Measurements from ENCODE around the gene ZNF462. TPM values are rescaled to one million over a fixed set of nuclear protein-coding genes. Genes with fewer than 3 reads are reported as not detected.

ZNF462 gene
- total RNA-seq, 1 donor from 2014 or later = 28.5 TPM

DNA sequence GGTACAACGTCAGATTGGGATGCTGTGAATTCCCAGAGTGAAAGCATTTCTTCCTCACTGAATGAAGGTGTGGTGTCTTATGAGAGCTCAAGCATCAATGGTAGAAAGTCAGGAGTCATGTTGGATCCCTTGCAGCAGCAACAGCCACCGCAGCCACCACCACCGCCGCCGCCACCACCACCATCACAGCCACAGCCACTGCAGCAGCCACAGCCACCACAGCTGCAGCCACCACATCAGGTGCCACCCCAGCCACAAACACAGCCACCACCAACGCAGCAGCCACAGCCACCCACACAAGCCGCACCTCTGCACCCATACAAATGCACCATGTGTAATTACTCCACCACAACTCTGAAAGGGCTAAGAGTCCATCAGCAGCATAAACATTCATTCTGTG lies 62.4 kb downstream of the ZNF462 start:
- peaks cover 0 to 55% of the 10 kb centered on the region in 2 donors for H3K36me3 ChIP-seq
- no peak for DNase-seq (ENCODE audit: extremely low spot score in 2 of 2)
- no peak overlapping the region for H3K4me3 ChIP-seq
- H3K9me3 ChIP-seq = no peaks in the 10 kb centered on the region
- peaks cover 16% of the 10 kb centered on the region for H3K4me1 ChIP-seq
- no peak for TF ChIP-seq POLR2A (IDR thresholded peaks at IDR 0.05)
- no peak for TF ChIP-seq POLR2AphosphoS5 (IDR thresholded peaks at IDR 0.05; ENCODE audit: insufficient read depth in 1 of 2, low read depth in 1 of 2)
- no peaks in the 10 kb centered on the region for H3K27me3 ChIP-seq
- intact Hi-C loops (cut with DNase I) = no loop called here
- H3K27ac ChIP-seq = no peak overlapping the region

DNA sequence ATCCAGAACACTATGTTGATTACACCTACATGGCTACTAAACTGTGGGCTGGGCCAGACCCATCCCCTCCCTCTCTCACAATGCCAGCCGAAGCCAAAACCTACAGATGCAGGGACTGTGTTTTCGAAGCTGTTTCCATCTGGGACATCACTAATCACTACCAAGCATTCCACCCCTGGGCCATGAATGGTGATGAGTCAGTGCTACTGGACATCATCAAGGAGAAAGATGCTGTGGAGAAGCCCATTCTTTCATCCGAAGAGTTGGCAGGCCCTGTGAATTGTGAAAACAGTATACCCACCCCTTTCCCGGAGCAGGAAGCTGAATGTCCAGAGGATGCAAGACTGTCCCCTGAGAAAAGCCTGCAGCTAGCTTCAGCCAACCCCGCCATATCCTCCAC lies 65.0 kb downstream of the ZNF462 start:
- H3K27ac ChIP-seq = no peak overlapping the region
- no peaks in the 10 kb centered on the region for H3K27me3 ChIP-seq
- H3K36me3 ChIP-seq = peaks cover 0 to 77% of the 10 kb centered on the region in 2 donors
- no peak overlapping the region for H3K4me3 ChIP-seq
- intact Hi-C loops (cut with DNase I) = no loop called here
- H3K9me3 ChIP-seq = no peaks in the 10 kb centered on the region
- DNase-seq (ENCODE audit: extremely low spot score in 2 of 2) = no peak
- TF ChIP-seq, protein P1, sequence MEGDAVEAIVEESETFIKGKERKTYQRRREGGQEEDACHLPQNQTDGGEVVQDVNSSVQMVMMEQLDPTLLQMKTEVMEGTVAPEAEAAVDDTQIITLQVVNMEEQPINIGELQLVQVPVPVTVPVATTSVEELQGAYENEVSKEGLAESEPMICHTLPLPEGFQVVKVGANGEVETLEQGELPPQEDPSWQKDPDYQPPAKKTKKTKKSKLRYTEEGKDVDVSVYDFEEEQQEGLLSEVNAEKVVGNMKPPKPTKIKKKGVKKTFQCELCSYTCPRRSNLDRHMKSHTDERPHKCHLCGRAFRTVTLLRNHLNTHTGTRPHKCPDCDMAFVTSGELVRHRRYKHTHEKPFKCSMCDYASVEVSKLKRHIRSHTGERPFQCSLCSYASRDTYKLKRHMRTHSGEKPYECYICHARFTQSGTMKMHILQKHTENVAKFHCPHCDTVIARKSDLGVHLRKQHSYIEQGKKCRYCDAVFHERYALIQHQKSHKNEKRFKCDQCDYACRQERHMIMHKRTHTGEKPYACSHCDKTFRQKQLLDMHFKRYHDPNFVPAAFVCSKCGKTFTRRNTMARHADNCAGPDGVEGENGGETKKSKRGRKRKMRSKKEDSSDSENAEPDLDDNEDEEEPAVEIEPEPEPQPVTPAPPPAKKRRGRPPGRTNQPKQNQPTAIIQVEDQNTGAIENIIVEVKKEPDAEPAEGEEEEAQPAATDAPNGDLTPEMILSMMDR (IDR thresholded peaks at IDR 0.05) = no peak
- no peak for TF ChIP-seq POLR2AphosphoS5 (IDR thresholded peaks at IDR 0.05; ENCODE audit: insufficient read depth in 1 of 2, low read depth in 1 of 2)
- no peak for TF ChIP-seq POLR2A (IDR thresholded peaks at IDR 0.05)
- no peaks in the 10 kb centered on the region for H3K4me1 ChIP-seq

DNA sequence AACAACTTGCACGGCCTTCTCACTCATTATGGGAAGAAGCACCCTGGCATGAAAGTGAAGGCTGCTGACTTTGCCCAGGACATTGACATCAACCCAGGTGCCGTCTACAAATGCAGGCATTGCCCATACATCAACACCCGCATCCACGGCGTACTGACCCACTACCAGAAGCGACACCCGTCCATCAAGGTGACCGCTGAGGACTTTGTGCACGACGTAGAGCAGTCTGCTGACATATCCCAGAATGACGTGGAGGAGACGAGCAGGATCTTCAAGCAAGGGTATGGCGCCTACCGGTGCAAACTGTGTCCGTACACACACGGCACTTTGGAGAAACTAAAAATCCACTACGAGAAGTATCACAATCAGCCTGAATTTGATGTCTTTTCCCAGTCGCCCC lies 65.4 kb downstream of the ZNF462 start:
- H3K36me3 ChIP-seq = peaks cover 0 to 81% of the 10 kb centered on the region in 2 donors

DNA sequence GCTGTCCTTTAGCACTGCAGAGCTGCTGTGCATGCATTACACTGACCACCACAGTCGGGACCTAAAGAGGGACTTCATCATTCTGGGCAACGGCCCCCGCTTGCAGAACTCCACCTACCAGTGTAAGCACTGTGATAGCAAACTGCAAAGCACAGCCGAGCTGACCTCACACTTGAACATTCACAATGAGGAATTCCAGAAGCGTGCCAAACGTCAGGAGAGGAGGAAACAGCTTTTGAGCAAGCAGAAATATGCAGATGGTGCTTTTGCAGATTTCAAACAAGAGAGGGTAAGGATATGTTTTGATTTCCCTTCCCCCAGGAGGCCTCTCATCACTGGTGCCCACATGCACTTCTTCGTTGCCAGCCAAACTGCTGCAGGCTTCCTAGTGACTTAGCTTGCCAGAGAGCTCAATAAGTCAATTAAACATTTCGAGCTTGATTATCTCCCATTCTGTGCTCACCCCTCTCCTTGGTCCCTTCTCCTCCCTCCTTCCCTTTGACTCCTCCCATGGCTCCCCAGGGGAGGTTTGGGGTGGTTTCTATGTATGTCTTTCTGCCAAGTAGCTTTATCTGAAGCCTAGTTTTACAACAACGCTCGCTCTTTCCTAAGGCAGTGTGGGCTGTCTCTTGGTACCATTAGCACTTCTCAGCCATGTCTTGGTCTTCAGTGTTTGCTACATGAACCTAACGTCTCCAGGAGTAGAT lies 66.7 kb downstream of the ZNF462 start:
- no peaks in the 10 kb centered on the region for H3K27me3 ChIP-seq

More for the DNA sequence above, 65.4 kb downstream of the ZNF462 start:
- Histone ChIP-seq H3K4me3 (no peak overlapping the region), H3K27me3 (no peaks in the 10 kb centered on the region), H3K4me1 (no peaks in the 10 kb centered on the region), H3K9me3 (no peaks in the 10 kb centered on the region), H3K27ac (no peak overlapping the region)
- DNase-seq (ENCODE audit: extremely low spot score in 2 of 2) = no peak
- intact Hi-C loops (cut with DNase I) = no loop called here
- TF ChIP-seq, protein P1 (IDR thresholded peaks at IDR 0.05) = no peak

DNA sequence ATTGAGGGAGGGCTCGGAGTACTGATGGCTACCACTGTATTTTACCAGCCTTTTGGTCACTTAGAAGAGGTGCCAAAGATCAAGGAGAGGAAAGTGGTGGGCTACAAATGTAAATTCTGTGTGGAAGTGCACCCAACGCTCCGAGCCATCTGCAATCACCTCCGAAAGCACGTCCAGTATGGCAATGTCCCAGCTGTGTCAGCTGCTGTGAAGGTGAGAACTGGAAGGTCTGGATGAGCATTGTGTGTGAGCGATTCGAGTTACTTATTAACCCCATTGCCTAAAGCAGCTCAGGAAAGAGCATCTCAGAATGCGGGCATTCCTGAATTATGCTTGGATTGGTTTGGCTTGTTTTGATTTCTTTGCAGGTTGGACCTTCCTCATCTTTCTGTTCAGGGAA lies 67.5 kb downstream of the ZNF462 start:
- no peak overlapping the region for H3K27ac ChIP-seq
- no peaks in the 10 kb centered on the region for H3K4me1 ChIP-seq
- intact Hi-C loops (cut with DNase I) = no loop called here
- no peaks in the 10 kb centered on the region for H3K9me3 ChIP-seq
- peaks cover 0 to 76% of the 10 kb centered on the region in 2 donors for H3K36me3 ChIP-seq
- no peak for DNase-seq (ENCODE audit: extremely low spot score in 2 of 2)
- no peaks in the 10 kb centered on the region for H3K27me3 ChIP-seq
- TF ChIP-seq POLR2AphosphoS5 (IDR thresholded peaks at IDR 0.05; ENCODE audit: insufficient read depth in 1 of 2, low read depth in 1 of 2) (no peak), POLR2A (IDR thresholded peaks at IDR 0.05) (no peak)
- TF ChIP-seq, protein P1 (IDR thresholded peaks at IDR 0.05) = no peak
- no peak overlapping the region for H3K4me3 ChIP-seq

More for the DNA sequence above, 66.7 kb downstream of the ZNF462 start:
- no peak overlapping the region for H3K27ac ChIP-seq
- no peak for DNase-seq (ENCODE audit: extremely low spot score in 2 of 2)
- H3K4me1 ChIP-seq = no peaks in the 10 kb centered on the region
- H3K9me3 ChIP-seq = no peaks in the 10 kb centered on the region
- no peak for TF ChIP-seq POLR2AphosphoS5 (IDR thresholded peaks at IDR 0.05; ENCODE audit: insufficient read depth in 1 of 2, low read depth in 1 of 2)
- TF ChIP-seq, protein P1 (IDR thresholded peaks at IDR 0.05) = no peak
- TF ChIP-seq POLR2A (IDR thresholded peaks at IDR 0.05) = no peak
- no peak overlapping the region for H3K4me3 ChIP-seq
- intact Hi-C loops (cut with DNase I) = no loop called here
- H3K36me3 ChIP-seq = peaks cover 0 to 81% of the 10 kb centered on the region in 2 donors

Measured in vagina (tissue), 2 donors.